Measurements from ENCODE around the gene LNP1.
"Not testable (repeated sequence)": the region's sequence is repeated elsewhere in the genome, so short reads cannot be mapped to it uniquely, and the experiment has no call there.

Gene LNP1

DNA sequence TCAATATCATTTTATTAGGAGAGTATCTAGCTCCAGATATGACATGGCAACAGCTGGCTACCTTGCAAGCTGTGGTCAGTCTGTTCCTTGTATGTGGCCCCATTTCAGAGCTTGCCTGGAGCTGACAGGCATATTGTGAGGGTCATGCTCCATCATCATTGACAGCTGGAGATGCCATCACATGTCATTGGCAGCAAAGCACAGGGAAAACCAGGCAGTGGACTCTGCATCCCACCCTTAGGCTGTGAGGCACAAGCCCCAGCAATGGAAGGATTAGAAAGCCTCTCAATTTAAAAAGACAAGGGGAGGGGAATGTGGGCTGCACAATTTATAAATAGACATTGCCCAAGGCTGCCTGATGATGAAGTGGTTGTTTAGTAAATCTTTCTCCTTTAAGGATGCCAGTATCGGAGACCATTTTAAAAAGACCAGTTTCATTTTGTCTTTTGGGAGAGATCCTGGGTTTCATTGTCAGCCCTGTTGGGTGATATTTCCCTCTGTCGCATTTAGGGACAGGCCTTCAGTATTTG is 27.9 kb downstream of the LNP1 start:
- no peak for DNase-seq

DNA sequence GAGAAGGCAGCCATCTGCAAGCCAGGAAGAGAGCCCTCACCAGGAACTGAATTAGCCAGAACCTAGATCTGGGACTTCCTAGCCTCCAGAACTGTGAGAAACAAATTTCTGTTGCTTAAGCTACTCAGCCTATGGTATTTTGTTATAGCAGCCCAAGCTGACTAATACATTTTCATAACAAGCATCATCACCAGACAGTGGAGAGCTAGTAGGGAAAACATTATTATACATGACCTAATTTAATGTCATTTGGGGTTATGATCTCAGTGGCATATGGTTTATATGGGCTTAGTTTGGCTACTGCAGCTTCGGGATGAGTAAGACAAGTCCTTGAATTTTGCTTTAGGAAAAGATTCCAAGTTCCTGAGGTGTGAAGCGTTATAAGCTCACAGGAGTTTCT is 35.6 kb downstream of the LNP1 start:
- DNase-seq: no peak

DNA sequence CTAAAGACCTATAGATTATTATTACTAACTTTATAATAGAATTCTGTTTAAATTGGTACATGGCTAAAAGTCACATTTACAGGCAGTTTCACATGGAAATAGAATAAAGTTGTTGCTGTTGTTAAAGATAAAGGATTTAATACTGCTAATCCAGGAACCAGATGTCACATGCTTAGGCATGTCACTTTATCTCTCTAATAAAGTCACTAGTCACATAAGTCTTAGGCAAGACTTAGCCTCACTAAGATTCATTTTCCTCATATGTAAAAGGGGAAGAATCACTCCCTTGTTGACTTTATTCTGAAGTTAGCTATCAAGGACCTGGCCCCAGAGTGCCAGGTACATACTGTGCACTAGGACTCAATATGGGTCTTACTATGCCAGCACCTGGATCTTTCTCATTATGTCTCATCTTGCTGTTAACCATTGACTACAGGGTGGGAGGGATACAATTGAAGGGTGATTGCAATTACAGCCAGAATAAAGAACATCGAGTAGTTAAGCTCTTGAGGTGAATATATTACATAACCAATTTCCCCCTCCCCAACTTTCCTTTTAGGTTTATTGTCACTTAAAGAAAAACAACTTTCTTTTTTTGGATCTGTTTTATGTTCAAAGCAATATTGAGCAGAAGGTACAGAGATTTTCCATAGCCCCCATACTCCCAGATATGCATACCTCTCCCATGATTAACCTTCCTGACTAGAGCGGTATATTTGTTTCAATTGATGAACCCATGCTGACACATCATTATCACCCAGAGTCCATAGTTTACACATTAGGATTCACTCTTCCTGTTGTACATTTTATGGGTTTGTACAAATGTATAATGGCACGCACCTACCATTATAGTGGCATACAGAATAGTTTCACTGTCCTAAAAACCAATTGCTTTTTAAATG is 36.6 kb downstream of the LNP1 start:
- DNase-seq: no peak

GRCh38 chr3:100438623-100438974 is 37.3 kb downstream of the LNP1 start:
- DNase-seq: no peak

DNA sequence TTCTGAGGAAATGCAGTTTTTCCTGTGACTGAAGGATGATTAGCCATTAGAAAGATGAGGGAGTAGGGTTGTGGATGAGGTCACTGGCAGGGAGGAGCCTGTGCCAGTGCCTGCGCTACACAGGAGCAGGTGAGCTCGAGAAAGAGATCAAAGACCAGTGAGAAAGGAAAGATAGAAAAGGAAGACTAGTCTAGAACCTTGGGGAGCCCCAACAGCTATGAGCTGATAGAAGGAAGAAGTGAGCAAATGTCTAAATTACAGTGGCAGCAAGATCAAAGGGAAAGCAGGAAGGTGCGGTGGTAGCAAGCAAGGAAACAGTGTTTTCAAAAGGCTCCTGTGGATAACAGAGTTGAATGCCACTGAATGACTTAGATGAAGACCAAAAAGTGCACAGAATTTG is 39.6 kb downstream of the LNP1 start:
- no peak for DNase-seq

- DNase-seq: no peak
Measured at GRCh38 chr3:100443690-100444089, 42.4 kb downstream of the LNP1 start.

GRCh38 chr3:100447067-100447466 is 45.7 kb downstream of the LNP1 start:
- not testable (repeated sequence) for DNase-seq

DNA sequence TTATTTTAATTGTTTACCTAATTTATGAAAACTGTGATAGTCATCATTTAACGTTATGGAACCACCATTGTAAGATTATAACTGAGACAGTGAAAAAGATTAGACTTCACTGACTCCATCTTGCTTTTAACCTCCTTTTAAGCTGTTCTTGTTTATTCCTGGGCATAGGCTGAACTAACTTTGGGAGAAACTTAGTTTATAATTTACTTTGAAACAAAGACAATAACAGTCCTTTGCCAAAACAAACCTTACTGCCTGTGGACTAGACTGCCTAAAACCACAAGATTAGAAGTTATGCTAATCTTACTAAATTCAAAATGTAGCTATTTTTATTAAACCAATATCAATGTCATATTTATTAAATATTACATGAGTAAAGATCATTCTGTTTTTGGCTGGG is 46.7 kb downstream of the LNP1 start:
- no peak for DNase-seq

DNA sequence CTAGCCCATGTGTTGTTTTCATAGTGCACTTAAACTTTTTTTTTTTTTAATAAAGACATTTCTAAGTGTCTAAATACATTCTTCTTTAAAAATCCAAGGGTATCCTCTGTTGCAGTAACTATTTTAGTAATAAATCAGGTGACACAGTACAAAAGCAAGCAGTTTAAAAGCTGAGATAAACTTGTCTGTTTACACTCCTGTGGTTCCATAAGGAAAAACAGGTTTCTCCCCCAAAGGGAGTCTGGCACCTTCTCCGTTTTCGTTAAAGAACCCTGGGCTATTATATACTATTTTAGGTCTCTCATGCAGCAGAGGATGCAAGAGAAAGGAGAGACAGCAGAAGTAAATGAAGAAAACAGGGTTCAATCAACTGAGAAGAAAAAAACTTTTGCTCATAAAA is 47.9 kb downstream of the LNP1 start:
- no peak for DNase-seq

- no peak for DNase-seq
Measured at GRCh38 chr3:100454677-100455076, 53.3 kb downstream of the LNP1 start.

DNA sequence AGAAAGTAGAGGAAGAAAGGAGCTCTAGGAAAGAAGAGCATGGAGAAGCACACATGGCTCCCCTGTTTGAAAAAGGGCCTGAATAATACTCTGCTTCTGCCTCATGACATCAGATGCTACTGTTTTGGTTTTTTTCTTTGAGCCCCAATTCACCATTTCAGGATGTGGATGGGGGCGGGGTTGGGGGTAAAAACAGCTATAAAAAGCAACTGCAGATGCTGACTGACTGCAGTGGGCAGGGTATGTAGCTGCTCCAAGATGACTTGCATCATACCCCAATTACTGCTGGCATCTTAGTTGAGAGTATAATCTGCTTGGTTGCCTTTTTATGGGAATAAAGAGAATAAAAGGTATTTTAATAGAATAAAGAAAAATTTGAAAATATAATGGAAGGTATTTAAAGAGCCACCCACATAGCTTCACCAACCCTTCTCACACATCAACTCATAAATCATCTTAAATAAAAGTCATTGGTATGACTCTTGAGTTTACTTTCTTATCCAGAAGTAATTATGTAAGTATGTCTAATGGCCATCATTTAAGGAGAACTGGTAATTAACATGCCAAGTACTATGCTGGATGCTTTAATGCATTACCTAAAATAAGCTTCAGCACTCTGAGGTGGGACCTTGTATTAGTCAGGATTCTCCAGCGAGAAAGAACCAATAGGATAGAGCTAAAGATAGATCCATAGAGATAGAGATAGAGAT is 54.7 kb downstream of the LNP1 start:
- DNase-seq: peak in 4 of 51 donors; percentile 2 to 51 (median 6)

DNA sequence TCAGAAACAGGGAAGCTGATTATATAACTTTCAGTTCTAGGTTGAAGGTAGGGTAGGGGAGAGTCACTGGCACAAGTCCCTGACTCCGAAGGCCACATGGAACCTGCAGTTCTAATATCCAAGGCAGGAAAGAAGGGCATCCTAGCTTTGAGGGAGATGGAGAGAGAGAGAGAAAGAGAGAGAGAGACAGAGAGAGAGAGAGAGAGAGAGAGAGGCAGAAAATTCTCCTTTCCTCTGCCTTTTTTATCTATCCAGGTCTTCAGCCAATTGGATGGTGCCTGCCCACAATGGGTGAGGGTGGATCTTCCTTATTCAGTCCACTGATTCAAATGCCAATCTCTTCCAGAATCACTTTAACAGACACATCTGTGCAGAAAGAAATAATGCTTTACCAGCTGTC is 55.4 kb downstream of the LNP1 start:
- no peak for DNase-seq

DNA sequence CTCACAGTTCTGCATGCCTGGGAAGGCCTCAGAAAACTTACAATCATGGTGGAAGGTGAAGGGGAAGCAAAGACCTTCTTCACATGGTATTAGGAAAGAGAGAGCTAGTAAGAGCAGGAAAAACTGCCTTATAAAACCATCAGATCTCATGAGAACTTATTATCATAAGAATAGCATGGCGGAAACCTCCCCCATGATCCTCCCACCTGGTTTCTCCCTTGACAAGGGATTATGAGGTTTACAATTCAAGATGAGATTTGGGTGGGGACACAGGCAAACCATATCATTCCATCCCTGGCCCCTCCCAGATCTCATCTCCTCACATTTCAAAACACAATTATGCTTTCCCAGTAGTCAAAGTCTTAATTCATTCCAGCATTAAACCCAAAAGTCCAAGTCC is 56.5 kb downstream of the LNP1 start:
- DNase-seq: no peak

DNA sequence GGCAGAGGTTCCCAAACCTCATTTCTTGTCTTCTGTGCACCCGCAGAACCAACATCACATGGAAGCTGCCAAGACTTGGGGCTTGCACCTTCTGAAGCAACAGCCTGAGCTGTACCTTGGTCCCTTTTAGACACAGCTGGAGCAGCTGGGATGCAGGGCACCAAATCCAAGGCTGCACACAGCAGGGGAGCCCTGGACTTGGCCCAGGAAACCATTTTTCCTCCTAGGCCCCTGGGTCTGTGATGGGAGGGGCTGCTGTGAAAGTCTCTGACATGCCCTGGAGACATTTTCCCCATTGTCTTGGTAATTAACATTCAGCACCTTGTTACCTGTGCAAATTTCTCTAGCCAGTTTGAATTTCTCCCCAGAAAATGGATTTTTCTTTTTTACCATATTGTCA is 57.5 kb downstream of the LNP1 start:
- no peak for DNase-seq

GRCh38 chr3:100463002-100463401 is 61.7 kb downstream of the LNP1 start:
- peak in 8 of 51 donors; percentile 0 to 16 (median 4) for DNase-seq

DNA sequence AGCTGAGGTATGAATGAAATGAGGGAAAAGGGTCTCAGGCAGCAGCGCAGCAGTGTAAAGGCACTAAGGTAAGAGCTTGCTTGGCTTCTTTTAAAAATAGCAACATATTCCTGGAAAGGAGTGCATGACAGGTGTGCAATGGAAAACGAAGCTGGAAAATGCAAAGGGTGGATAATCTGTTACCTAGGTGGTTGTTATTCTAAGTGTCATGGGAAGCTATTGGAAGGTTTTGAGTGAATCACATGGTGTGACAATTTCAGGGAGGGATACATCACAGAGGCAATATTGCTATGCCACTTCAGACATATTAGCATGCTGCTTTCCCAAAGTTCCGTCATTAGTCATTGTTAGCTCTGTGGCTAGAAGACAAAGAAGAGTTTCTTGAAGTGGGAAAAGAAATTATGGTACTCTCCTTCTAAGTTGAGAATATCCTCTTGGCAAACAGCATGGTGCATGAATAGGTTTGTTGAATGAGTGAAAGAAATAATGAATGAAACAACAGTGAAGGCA is 62.4 kb downstream of the LNP1 start:
- peak in 1 of 51 donors; percentile 5 for DNase-seq

GRCh38 chr3:100465892-100466777 is 64.8 kb downstream of the LNP1 start:
- no peak for DNase-seq

DNA sequence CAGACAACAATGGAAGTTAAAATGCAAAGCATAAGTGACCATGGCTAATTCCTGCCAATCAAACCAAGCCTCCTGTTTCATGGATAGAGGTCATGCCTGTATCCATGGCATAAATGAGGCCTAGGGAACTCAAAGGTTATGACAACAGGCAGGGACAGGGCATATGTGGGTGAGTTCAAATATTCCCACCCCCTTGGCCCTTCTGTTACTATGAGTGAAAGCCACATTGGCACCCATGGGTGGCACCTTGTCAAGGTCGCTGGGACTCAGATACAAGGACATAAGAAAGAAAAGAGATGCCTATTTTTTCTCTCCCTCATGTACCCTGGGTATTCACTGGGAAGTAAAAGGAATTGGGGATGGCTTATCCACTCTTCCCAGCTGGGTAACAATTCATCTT is 65.8 kb downstream of the LNP1 start:
- DNase-seq: no peak

- no peak for DNase-seq
Measured at GRCh38 chr3:100468676-100469075, 67.3 kb downstream of the LNP1 start.

- no peak for DNase-seq
Measured at GRCh38 chr3:100470951-100471350, 69.6 kb downstream of the LNP1 start.

- DNase-seq: no peak
Measured at GRCh38 chr3:100471444-100471843, 70.1 kb downstream of the LNP1 start.
